Testis (tissue), 2 donors: ENCODE measurements around the gene GARIN5B.

Experiments used
- CTCF ChIP-seq, 3 experiments: fragments of 450-650 bp in 2 of 3; fragments of 200-600 bp in 1 of 3; sonication (generic) in 1 of 3; IDR thresholded peaks; one replicate each; pipeline ENCODE4 v1.5.1; 2016 to 2019; ENCODE audit warnings: antibody characterized with exemption in 3 of 3, mild to moderate bottlenecking in 2 of 3, moderate library complexity in 1 of 3
- POLR2A ChIP-seq: fragments of 450-650 bp; IDR thresholded peaks from one replicate; pipeline ENCODE4 v1.6.1; 2017; ENCODE audit warnings: antibody characterized with exemption, mild to moderate bottlenecking, moderate library complexity

GRCh38 chr19:55308281-55308680, 54.8 kb downstream of the GARIN5B start:
- TF ChIP-seq CTCF (IDR thresholded peaks at IDR 0.05) = no peak
- no peak for TF ChIP-seq POLR2A
